Transverse colon (tissue), 4 donors: ENCODE measurements around the gene ZFC3H1.

Experiments used
- CTCF ChIP-seq, 5 experiments: fragments of 200-600 bp in 3 of 5; fragments of 450-650 bp in 2 of 5; sonication (generic) in 3 of 5; IDR thresholded peaks; 1 replicate in 2 of 5; 2 replicates in 3 of 5; pipeline ENCODE4 v1.5.1; 2016 to 2017; ENCODE audit warnings: antibody characterized with exemption in 5 of 5, inconsistent platforms in 3 of 5, mild to moderate bottlenecking in 2 of 5, moderate library complexity in 1 of 5
- POLR2AphosphoS5 ChIP-seq, 3 donors: sonication (generic); formaldehyde crosslinking; IDR thresholded peaks; one replicate each; pipeline ENCODE4 v1.6.1; 2016; ENCODE audit warnings: antibody characterized with exemption in 3 of 3

DNA sequence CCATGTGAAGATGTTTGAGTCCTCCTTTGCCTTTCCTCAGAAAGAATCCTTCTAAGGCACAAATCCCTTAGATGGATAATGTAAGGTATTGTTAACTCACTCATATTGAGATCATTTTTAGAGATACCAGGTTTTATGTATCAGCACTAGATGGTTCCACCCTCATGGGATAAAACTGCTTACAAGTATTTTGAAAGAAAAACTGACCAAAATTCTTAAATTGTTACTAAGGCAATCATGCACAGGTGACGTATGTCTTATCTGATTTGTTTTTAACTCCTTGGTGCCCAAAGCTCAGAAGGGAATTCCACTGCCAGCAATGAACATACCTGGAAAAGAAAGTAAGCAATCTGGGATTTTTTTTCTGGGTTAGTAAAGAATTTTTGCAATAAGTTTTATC is 78.4 kb downstream of the ZFC3H1 start:
- TF ChIP-seq CTCF (IDR thresholded peaks at IDR 0.05), result no peak
- TF ChIP-seq POLR2AphosphoS5 (IDR thresholded peaks at IDR 0.05), result no peak
